ENCODE data around the gene RFLNA. TPM values are rescaled to one million over a fixed set of nuclear protein-coding genes. Genes with fewer than 3 reads are reported as not detected.

RFLNA gene
- total RNA-seq, 2 experiments from 2014 or later, result not detected

DNA sequence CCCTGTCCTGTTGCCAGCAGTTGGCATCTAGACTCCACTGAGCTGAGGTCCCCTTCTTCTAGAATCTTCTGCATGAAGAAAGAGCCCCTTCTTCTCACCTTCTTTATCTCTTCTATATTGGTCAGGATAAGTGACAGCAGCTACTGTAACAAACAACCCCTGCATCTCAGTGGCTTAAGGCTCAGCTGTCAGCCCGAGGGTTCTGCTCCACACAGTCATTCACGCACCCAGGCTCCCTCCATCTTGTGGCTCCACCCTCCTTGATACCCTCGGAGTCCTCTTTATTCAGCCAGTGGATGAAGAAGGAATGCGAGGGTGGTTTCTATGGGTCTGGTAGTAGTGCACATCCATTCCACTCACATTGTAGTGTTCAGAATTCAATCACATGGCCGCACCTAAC lies 10.5 kb upstream of the RFLNA start:
- peaks cover 2% of the 10 kb centered on the region for H3K9me3 Mint-ChIP-seq
- Histone ChIP-seq H3K36me3 (ENCODE audit: insufficient read depth, low read length) (no peaks in the 10 kb centered on the region), H3K4me3 (ENCODE audit: low read length) (no peak overlapping the region), H3K27ac (ENCODE audit: low read depth in 1 of 2, low read length in 2 of 2) (no peak overlapping the region), H3K4me1 (ENCODE audit: insufficient read depth, low read length) (no peaks in the 10 kb centered on the region), H3K9me3 (ENCODE audit: control insufficient read depth in 1 of 2, insufficient read depth in 1 of 2, low read length in 2 of 2) (peaks cover 8 to 26% of the 10 kb centered on the region in 2 experiments), H3K27me3 (ENCODE audit: control insufficient read depth in 1 of 2, insufficient read depth in 2 of 2, low read length in 2 of 2) (peaks cover 7 to 13% of the 10 kb centered on the region in 2 experiments)
- DNase-seq (no peak), ATAC-seq (ENCODE audit: poor library complexity) (no peak)
- peaks cover 59% of the 10 kb centered on the region for H3K27me3 Mint-ChIP-seq
- no peak overlapping the region for H3K4me3 Mint-ChIP-seq
- H3K36me3 Mint-ChIP-seq (ENCODE audit: low read depth), result no peaks in the 10 kb centered on the region
- no peaks in the 10 kb centered on the region for H3K4me1 Mint-ChIP-seq (ENCODE audit: low read depth)
- intact Hi-C loops (cut with DNase I, micrococcal nuclease), result no loop called here
- H3K27ac Mint-ChIP-seq, result no peak overlapping the region
- TF ChIP-seq, protein P1, sequence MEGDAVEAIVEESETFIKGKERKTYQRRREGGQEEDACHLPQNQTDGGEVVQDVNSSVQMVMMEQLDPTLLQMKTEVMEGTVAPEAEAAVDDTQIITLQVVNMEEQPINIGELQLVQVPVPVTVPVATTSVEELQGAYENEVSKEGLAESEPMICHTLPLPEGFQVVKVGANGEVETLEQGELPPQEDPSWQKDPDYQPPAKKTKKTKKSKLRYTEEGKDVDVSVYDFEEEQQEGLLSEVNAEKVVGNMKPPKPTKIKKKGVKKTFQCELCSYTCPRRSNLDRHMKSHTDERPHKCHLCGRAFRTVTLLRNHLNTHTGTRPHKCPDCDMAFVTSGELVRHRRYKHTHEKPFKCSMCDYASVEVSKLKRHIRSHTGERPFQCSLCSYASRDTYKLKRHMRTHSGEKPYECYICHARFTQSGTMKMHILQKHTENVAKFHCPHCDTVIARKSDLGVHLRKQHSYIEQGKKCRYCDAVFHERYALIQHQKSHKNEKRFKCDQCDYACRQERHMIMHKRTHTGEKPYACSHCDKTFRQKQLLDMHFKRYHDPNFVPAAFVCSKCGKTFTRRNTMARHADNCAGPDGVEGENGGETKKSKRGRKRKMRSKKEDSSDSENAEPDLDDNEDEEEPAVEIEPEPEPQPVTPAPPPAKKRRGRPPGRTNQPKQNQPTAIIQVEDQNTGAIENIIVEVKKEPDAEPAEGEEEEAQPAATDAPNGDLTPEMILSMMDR (IDR thresholded peaks at IDR 0.05), result no peak
- POLR2A ChIA-PET, result no interaction called here
- CTCF ChIA-PET, result no interaction called here

DNA sequence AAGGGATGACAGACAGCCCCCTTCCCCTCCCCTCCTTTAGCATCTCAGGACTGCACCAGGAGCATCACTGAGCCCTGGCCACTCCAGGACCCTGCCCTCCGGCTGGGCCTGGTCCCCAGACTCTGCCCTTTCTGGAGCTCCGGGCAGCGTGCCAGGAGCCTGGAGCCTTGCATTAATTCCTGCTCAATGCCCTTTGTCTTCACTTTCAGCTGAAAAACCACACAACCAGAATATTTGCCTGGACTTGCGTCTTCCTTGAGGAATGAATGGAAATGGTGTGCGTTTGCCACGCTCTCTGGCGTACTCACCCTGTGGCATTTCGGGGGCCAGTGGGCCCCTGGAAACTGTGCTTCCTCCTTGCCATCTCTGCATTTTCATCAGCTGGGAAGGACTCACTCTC lies 8.5 kb upstream of the RFLNA start:
- POLR2A ChIA-PET, result no interaction called here
- TF ChIP-seq, protein P1 (IDR thresholded peaks at IDR 0.05), result no peak
- intact Hi-C loops (cut with DNase I, micrococcal nuclease), result no loop called here
- no peak overlapping the region for H3K4me3 ChIP-seq (ENCODE audit: low read length)
- CTCF ChIA-PET, result no interaction called here
- Mint-ChIP-seq H3K36me3 (ENCODE audit: low read depth) (no peaks in the 10 kb centered on the region), H3K27me3 (peaks cover 49% of the 10 kb centered on the region), H3K4me1 (ENCODE audit: low read depth) (no peaks in the 10 kb centered on the region), H3K27ac (no peak overlapping the region), H3K9me3 (peaks cover 2% of the 10 kb centered on the region), H3K4me3 (no peak overlapping the region)
- peaks cover 8 to 24% of the 10 kb centered on the region in 2 experiments for H3K9me3 ChIP-seq (ENCODE audit: control insufficient read depth in 1 of 2, insufficient read depth in 1 of 2, low read length in 2 of 2)
- no peaks in the 10 kb centered on the region for H3K36me3 ChIP-seq (ENCODE audit: insufficient read depth, low read length)
- no peaks in the 10 kb centered on the region for H3K4me1 ChIP-seq (ENCODE audit: insufficient read depth, low read length)
- H3K27me3 ChIP-seq (ENCODE audit: control insufficient read depth in 1 of 2, insufficient read depth in 2 of 2, low read length in 2 of 2), result peaks cover 4 to 6% of the 10 kb centered on the region in 2 experiments
- no peak overlapping the region for H3K27ac ChIP-seq (ENCODE audit: low read depth in 1 of 2, low read length in 2 of 2)
- no peak for ATAC-seq (ENCODE audit: poor library complexity)
- DNase-seq, result no peak

GRCh38 chr12:124286971-124287370 lies 7.9 kb upstream of the RFLNA start:
- Mint-ChIP-seq H3K4me3 (no peak overlapping the region), H3K9me3 (peaks cover 2% of the 10 kb centered on the region), H3K27me3 (peaks cover 47% of the 10 kb centered on the region), H3K27ac (no peak overlapping the region), H3K36me3 (ENCODE audit: low read depth) (no peaks in the 10 kb centered on the region), H3K4me1 (ENCODE audit: low read depth) (no peaks in the 10 kb centered on the region)
- Histone ChIP-seq H3K27me3 (ENCODE audit: control insufficient read depth in 1 of 2, insufficient read depth in 2 of 2, low read length in 2 of 2) (peaks cover 4 to 6% of the 10 kb centered on the region in 2 experiments), H3K27ac (ENCODE audit: low read depth in 1 of 2, low read length in 2 of 2) (no peak overlapping the region), H3K9me3 (ENCODE audit: control insufficient read depth in 1 of 2, insufficient read depth in 1 of 2, low read length in 2 of 2) (peaks cover 8 to 24% of the 10 kb centered on the region in 2 experiments), H3K36me3 (ENCODE audit: insufficient read depth, low read length) (no peaks in the 10 kb centered on the region), H3K4me1 (ENCODE audit: insufficient read depth, low read length) (no peaks in the 10 kb centered on the region), H3K4me3 (ENCODE audit: low read length) (no peak overlapping the region)
- DNase-seq (no peak), ATAC-seq (ENCODE audit: poor library complexity) (no peak)
- POLR2A ChIA-PET, result no interaction called here
- CTCF ChIA-PET, result no interaction called here
- intact Hi-C loops (cut with DNase I, micrococcal nuclease), result no loop called here
- TF ChIP-seq, protein P1 (IDR thresholded peaks at IDR 0.05), result no peak

Measured in CD4-positive, alpha-beta T cell (primary cell).